ENCODE measurements around the gene NFIA. TPM values are rescaled to one million over a fixed set of nuclear protein-coding genes. Genes with fewer than 3 reads are reported as not detected.

Gene NFIA
- total and polyA plus RNA-seq, 2 donors, result 7.9 to 10.3 TPM

GRCh38 chr1:61081144-61081685 lies 1.1 kb upstream of the NFIA start:
- 22% methylated on average over 8 of the region's 8 CpGs for WGBS
- DNase-seq (ENCODE audit: low read depth in 6 of 9, low spot score in 9 of 9), result peak in 1 of 9 donors; percentile 21
- H3K4me1 ChIP-seq (ENCODE audit: control insufficient read depth in 2 of 2, insufficient read depth in 2 of 2, low read length in 2 of 2), result peaks cover 27 to 47% of the 10 kb centered on the region in 2 donors

GRCh38 chr1:61081686-61082310 lies 563 bp upstream of the NFIA start:
- DNase-seq (ENCODE audit: low read depth in 6 of 9, low spot score in 9 of 9), result peak in 2 of 9 donors; percentile 37 to 64
- peak overlapping the region; percentile 68 to 70 for H3K27ac ChIP-seq (ENCODE audit: low read depth in 1 of 2, low read length in 1 of 2)
- H3K36me3 ChIP-seq (ENCODE audit: control insufficient read depth in 2 of 2, insufficient read depth in 2 of 2, low read length in 1 of 2), result no peaks in the 10 kb centered on the region
- H3K27me3 ChIP-seq (ENCODE audit: control insufficient read depth in 2 of 2, insufficient read depth in 1 of 2, low read length in 1 of 2), result peaks cover 19 to 64% of the 10 kb centered on the region in 2 donors
- 1% methylated on average over 41 of the region's 41 CpGs for WGBS
- H3K9me3 ChIP-seq (ENCODE audit: control insufficient read depth in 2 of 2, insufficient read depth in 1 of 2, low read length in 1 of 2), result no peaks in the 10 kb centered on the region
- H3K4me3 ChIP-seq (ENCODE audit: low read length in 2 of 2), result peak overlapping the region; percentile 44 to 79
- H3K4me1 ChIP-seq (ENCODE audit: control insufficient read depth in 2 of 2, insufficient read depth in 2 of 2, low read length in 2 of 2), result peaks cover 27 to 43% of the 10 kb centered on the region in 2 donors

More at GRCh38 chr1:61081144-61081685, 1.1 kb upstream of the NFIA start:
- no peaks in the 10 kb centered on the region for H3K9me3 ChIP-seq (ENCODE audit: control insufficient read depth in 2 of 2, insufficient read depth in 1 of 2, low read length in 1 of 2)
- peak overlapping the region; percentile 44 to 79 for H3K4me3 ChIP-seq (ENCODE audit: low read length in 2 of 2)
- peak overlapping the region; percentile 56 to 70 for H3K27ac ChIP-seq (ENCODE audit: low read depth in 1 of 2, low read length in 1 of 2)
- no peaks in the 10 kb centered on the region for H3K36me3 ChIP-seq (ENCODE audit: control insufficient read depth in 2 of 2, insufficient read depth in 2 of 2, low read length in 1 of 2)
- H3K27me3 ChIP-seq (ENCODE audit: control insufficient read depth in 2 of 2, insufficient read depth in 1 of 2, low read length in 1 of 2), result peaks cover 19 to 64% of the 10 kb centered on the region in 2 donors

GRCh38 chr1:61083013-61083806 lies 849 bp downstream of the NFIA start:
- H3K36me3 ChIP-seq (ENCODE audit: control insufficient read depth in 2 of 2, insufficient read depth in 2 of 2, low read length in 1 of 2), result no peaks in the 10 kb centered on the region
- peak overlapping the region; percentile 61 to 88 for H3K27ac ChIP-seq (ENCODE audit: low read depth in 1 of 2, low read length in 1 of 2)
- H3K27me3 ChIP-seq (ENCODE audit: control insufficient read depth in 2 of 2, insufficient read depth in 1 of 2, low read length in 1 of 2), result peaks cover 19 to 64% of the 10 kb centered on the region in 2 donors
- H3K4me1 ChIP-seq (ENCODE audit: control insufficient read depth in 2 of 2, insufficient read depth in 2 of 2, low read length in 2 of 2), result peaks cover 27 to 42% of the 10 kb centered on the region in 2 donors
- DNase-seq (ENCODE audit: low read depth in 6 of 9, low spot score in 9 of 9), result peak in 1 of 9 donors; percentile 18
- H3K4me3 ChIP-seq (ENCODE audit: low read length in 2 of 2), result peak overlapping the region; percentile 46 to 79
- H3K9me3 ChIP-seq (ENCODE audit: control insufficient read depth in 2 of 2, insufficient read depth in 1 of 2, low read length in 1 of 2), result no peaks in the 10 kb centered on the region
- WGBS, result under 1% methylated on average over 105 of the region's 105 CpGs

DNA sequence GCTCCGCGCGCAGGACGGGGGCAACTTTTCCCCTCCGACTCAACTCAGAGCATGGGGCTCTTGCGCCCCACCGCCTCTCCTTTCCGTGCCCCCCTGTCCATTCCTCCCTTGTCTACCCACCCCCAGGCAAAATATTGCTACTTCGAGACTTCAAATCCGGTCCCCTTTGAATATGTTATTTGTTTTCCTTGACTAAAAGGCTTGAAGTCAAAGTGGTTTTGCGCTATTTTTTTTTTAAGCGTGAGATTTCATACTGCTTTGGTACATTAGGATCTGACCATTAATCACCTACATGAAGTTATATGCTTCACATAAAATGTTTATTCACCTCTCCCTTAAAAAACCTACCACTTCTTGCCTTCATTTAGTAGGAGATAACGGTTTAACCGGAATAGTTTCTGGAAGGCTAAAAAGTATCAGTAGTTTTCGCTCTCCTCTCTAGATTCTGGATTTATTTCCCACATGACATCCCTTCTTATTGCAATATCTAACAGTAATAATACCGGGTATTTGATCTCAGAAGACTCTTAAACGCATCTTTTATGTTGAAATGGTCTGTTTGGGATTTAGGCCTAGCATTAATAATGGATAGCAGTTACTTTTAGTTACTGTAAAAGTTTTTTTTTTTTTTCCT lies 1.6 kb downstream of the NFIA start:
- Histone ChIP-seq H3K4me1 (ENCODE audit: control insufficient read depth in 2 of 2, insufficient read depth in 2 of 2, low read length in 2 of 2) (peaks cover 22 to 35% of the 10 kb centered on the region in 2 donors), H3K36me3 (ENCODE audit: control insufficient read depth in 2 of 2, insufficient read depth in 2 of 2, low read length in 1 of 2) (no peaks in the 10 kb centered on the region), H3K27me3 (ENCODE audit: control insufficient read depth in 2 of 2, insufficient read depth in 1 of 2, low read length in 1 of 2) (peaks cover 19 to 64% of the 10 kb centered on the region in 2 donors), H3K27ac (ENCODE audit: low read depth in 1 of 2, low read length in 1 of 2) (peak overlapping the region; percentile 56 to 69), H3K9me3 (ENCODE audit: control insufficient read depth in 2 of 2, insufficient read depth in 1 of 2, low read length in 1 of 2) (no peaks in the 10 kb centered on the region), H3K4me3 (ENCODE audit: low read length in 2 of 2) (peak overlapping the region; percentile 27 to 79)
- DNase-seq (ENCODE audit: low read depth in 6 of 9, low spot score in 9 of 9), result peak in 1 of 9 donors; percentile 23
- 39% methylated on average over 17 of the region's 17 CpGs for WGBS

- Histone ChIP-seq H3K4me1 (ENCODE audit: control insufficient read depth in 2 of 2, insufficient read depth in 2 of 2, low read length in 2 of 2) (peaks cover 20 to 31% of the 10 kb centered on the region in 2 donors), H3K9me3 (ENCODE audit: control insufficient read depth in 2 of 2, insufficient read depth in 1 of 2, low read length in 1 of 2) (no peaks in the 10 kb centered on the region), H3K36me3 (ENCODE audit: control insufficient read depth in 2 of 2, insufficient read depth in 2 of 2, low read length in 1 of 2) (no peaks in the 10 kb centered on the region), H3K27me3 (ENCODE audit: control insufficient read depth in 2 of 2, insufficient read depth in 1 of 2, low read length in 1 of 2) (peaks cover 19 to 62% of the 10 kb centered on the region in 2 donors), H3K4me3 (ENCODE audit: low read length in 2 of 2) (peak overlapping the region in 1 of 2 donors; percentile 27), H3K27ac (ENCODE audit: low read depth in 1 of 2, low read length in 1 of 2) (peak overlapping the region in 1 of 2 donors; percentile 60)
- WGBS, result 92% methylated on average over 5 of the region's 5 CpGs
- peak in 1 of 9 donors; percentile 10 for DNase-seq (ENCODE audit: low read depth in 6 of 9, low spot score in 9 of 9)
These were observed 2.2 kb downstream of the NFIA start for GRCh38 chr1:61084491-61085031.

DNA sequence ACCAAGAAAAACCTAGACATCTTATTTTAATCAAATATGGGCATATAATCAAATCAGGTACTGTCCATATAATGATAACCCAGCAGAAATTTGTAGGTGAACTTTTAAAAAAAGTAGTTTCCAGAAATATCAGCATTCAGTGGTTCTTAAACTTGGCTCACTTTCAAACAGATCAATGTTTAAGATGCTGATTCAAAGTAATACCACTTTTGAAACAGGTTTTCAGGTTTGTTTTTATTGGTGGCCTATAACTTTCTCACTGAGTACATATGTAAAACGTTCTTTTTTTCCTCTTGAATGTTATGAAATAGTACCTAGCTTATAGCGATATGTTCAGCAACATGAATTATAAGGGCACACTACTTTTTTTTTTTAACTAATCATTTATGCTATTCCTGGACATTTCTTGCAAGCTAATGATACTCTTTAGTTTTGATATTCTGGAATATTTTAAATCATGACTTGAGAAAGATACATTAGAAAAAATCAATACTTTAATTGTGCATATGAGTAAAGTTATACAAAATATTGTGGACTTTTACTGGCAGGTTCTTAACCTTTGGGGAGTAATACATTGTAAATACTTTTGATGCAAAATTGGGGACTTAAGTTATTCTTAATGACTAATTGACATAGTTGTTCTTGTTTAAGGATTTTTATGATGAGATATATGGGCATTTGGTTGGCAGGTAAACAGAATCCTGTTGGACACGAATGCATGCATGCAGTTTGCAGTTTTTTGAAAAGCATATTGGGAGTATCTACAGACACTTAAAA lies 3.0 kb downstream of the NFIA start:
- H3K9me3 ChIP-seq (ENCODE audit: control insufficient read depth in 2 of 2, insufficient read depth in 1 of 2, low read length in 1 of 2), result no peaks in the 10 kb centered on the region
- peaks cover 16 to 23% of the 10 kb centered on the region in 2 donors for H3K4me1 ChIP-seq (ENCODE audit: control insufficient read depth in 2 of 2, insufficient read depth in 2 of 2, low read length in 2 of 2)
- H3K27ac ChIP-seq (ENCODE audit: low read depth in 1 of 2, low read length in 1 of 2), result no peak overlapping the region
- H3K4me3 ChIP-seq (ENCODE audit: low read length in 2 of 2), result no peak overlapping the region
- H3K27me3 ChIP-seq (ENCODE audit: control insufficient read depth in 2 of 2, insufficient read depth in 1 of 2, low read length in 1 of 2), result peaks cover 19 to 53% of the 10 kb centered on the region in 2 donors
- no peaks in the 10 kb centered on the region for H3K36me3 ChIP-seq (ENCODE audit: control insufficient read depth in 2 of 2, insufficient read depth in 2 of 2, low read length in 1 of 2)
- no peak for DNase-seq (ENCODE audit: low read depth in 6 of 9, low spot score in 9 of 9)
- whole genome bisulfite sequencing, result 88% methylated on average over 3 of the region's 3 CpGs

GRCh38 chr1:61085983-61086644 lies 3.8 kb downstream of the NFIA start:
- Histone ChIP-seq H3K27me3 (ENCODE audit: control insufficient read depth in 2 of 2, insufficient read depth in 1 of 2, low read length in 1 of 2) (peaks cover 19 to 46% of the 10 kb centered on the region in 2 donors), H3K4me1 (ENCODE audit: control insufficient read depth in 2 of 2, insufficient read depth in 2 of 2, low read length in 2 of 2) (peaks cover 11 to 16% of the 10 kb centered on the region in 2 donors), H3K27ac (ENCODE audit: low read depth in 1 of 2, low read length in 1 of 2) (no peak overlapping the region), H3K9me3 (ENCODE audit: control insufficient read depth in 2 of 2, insufficient read depth in 1 of 2, low read length in 1 of 2) (no peaks in the 10 kb centered on the region), H3K4me3 (ENCODE audit: low read length in 2 of 2) (no peak overlapping the region), H3K36me3 (ENCODE audit: control insufficient read depth in 2 of 2, insufficient read depth in 2 of 2, low read length in 1 of 2) (no peaks in the 10 kb centered on the region)
- WGBS, result 92% methylated on average over 4 of the region's 4 CpGs
- no peak for DNase-seq (ENCODE audit: low read depth in 6 of 9, low spot score in 9 of 9)

- H3K4me1 ChIP-seq (ENCODE audit: control insufficient read depth in 2 of 2, insufficient read depth in 2 of 2, low read length in 2 of 2), result peaks cover 5 to 8% of the 10 kb centered on the region in 2 donors
These were observed 5.2 kb downstream of the NFIA start for GRCh38 chr1:61087571-61087970.

More at GRCh38 chr1:61087571-61087970, 5.2 kb downstream of the NFIA start:
- no peak for DNase-seq (ENCODE audit: low read depth in 6 of 9, low spot score in 9 of 9)
- Histone ChIP-seq H3K9me3 (ENCODE audit: control insufficient read depth in 2 of 2, insufficient read depth in 1 of 2, low read length in 1 of 2) (no peaks in the 10 kb centered on the region), H3K27me3 (ENCODE audit: control insufficient read depth in 2 of 2, insufficient read depth in 1 of 2, low read length in 1 of 2) (peaks cover 16 to 33% of the 10 kb centered on the region in 2 donors), H3K27ac (ENCODE audit: low read depth in 1 of 2, low read length in 1 of 2) (no peak overlapping the region), H3K36me3 (ENCODE audit: control insufficient read depth in 2 of 2, insufficient read depth in 2 of 2, low read length in 1 of 2) (no peaks in the 10 kb centered on the region), H3K4me3 (ENCODE audit: low read length in 2 of 2) (no peak overlapping the region)
- WGBS, result 97% methylated on average over 3 of the region's 3 CpGs

All from thymus (tissue), 11 donors.